Activated CD4-positive, alpha-beta T cell treated with anti-CD3 and anti-CD28 coated beads for 36 hours (primary cell): ENCODE measurements around the gene RPS21. TPM values are rescaled to one million over a fixed set of nuclear protein-coding genes. Genes with fewer than 3 reads are reported as not detected.
"Not testable (repeated sequence)": the region's sequence is repeated elsewhere in the genome, so short reads cannot be mapped to it uniquely, and the experiment has no call there.

Experiments
- ATAC-seq: fragments of 200-7000 bp; cut with Tn5 transposase; one replicate; pipeline ENCODE4 v1.10.0; 2021; ENCODE audit warnings: mild to moderate bottlenecking, moderate library complexity
- CTCF ChIA-PET: fragments of 350-600 bp; sonication (Branson Sonifier 250); formaldehyde crosslinking; loops from one replicate; lab custom pipeline; 2021; ENCODE audit warnings: antibody characterized with exemption; lab: Charles Lee
- POLR2A ChIA-PET: fragments of 350-600 bp; sonication (Branson Sonifier 250); formaldehyde crosslinking; loops from one replicate; lab custom pipeline; 2021; ENCODE audit warnings: antibody characterized with exemption, inconsistent platforms; lab: Charles Lee
- DNase-seq: peaks from one replicate; pipeline ENCODE4 v3.0.0-alpha.2; 2020
- H3K27ac Mint-ChIP-seq: one replicate; pipeline ENCODE4 v1.8.0; 2021; ENCODE audit warnings: mixed read lengths
- H3K27me3 Mint-ChIP-seq: one replicate; pipeline ENCODE4 v1.8.0; 2021; ENCODE audit warnings: mixed read lengths
- H3K36me3 Mint-ChIP-seq: one replicate; pipeline ENCODE4 v1.8.0; 2021; ENCODE audit warnings: low read depth, mixed read lengths
- H3K4me1 Mint-ChIP-seq: one replicate; pipeline ENCODE4 v1.8.0; 2021; ENCODE audit warnings: mixed read lengths
- H3K4me3 Mint-ChIP-seq: one replicate; pipeline ENCODE4 v1.8.0; 2021; ENCODE audit warnings: mild to moderate bottlenecking, moderate library complexity, mixed read lengths
- H3K9me3 Mint-ChIP-seq: one replicate; pipeline ENCODE4 v1.8.0; 2021; ENCODE audit warnings: low read depth, mixed read lengths
- intact Hi-C, 2 experiments: fragments of 100-400 bp; cut with DNase I in 1 of 2; cut with micrococcal nuclease in 1 of 2; formaldehyde crosslinking; loops; one replicate each; pipeline versions ENCODE4 v1.14.2 to v1.15.1; 2022 to 2024; cut with DNase I, micrococcal nuclease
- total RNA-seq, 2 experiments: library from RNA; stranded (reverse); gene quantifications; one replicate each; pipeline ENCODE4 v1.2.3, GENCODE V29; 2021

The RPS21 gene
- total RNA-seq, 2 experiments from 2014 or later: 1,051 to 2,439 TPM

- Mint-ChIP-seq H3K27ac (no peak overlapping the region), H3K9me3 (no peaks in the 10 kb centered on the region), H3K4me1 (peaks cover 3% of the 10 kb centered on the region), H3K27me3 (peaks cover 19% of the 10 kb centered on the region), H3K4me3 (no peak overlapping the region), H3K36me3 (no peaks in the 10 kb centered on the region)
- CTCF ChIA-PET: interaction anchor here (0.8 to 2.5 kb wide), 6 partner anchors 14 to 76 kb away, joined by 3 to 12 read pairs (median 4); partner anchors contain the start of gene RPS21
- DNase-seq (no peak), ATAC-seq (no peak)
- intact Hi-C loops: loop anchor here in 1 of 2 experiments (5.0 kb wide), 1 partner anchor 66 kb away; the partner anchor contains the start of gene ADRM1
- POLR2A ChIA-PET: no interaction called here
These were observed 18.4 kb upstream of the RPS21 start for GRCh38 chr20:62368392-62368975.

- peak; percentile 9 for ATAC-seq
- Mint-ChIP-seq H3K9me3 (no peaks in the 10 kb centered on the region), H3K4me3 (no peak overlapping the region), H3K4me1 (peaks cover 3% of the 10 kb centered on the region), H3K27ac (no peak overlapping the region), H3K36me3 (no peaks in the 10 kb centered on the region), H3K27me3 (peaks cover 19% of the 10 kb centered on the region)
- POLR2A ChIA-PET: interaction anchor here (0.6 kb wide), 1 partner anchor 22 kb away, joined by 3 read pairs; no protein-coding TSS in a partner anchor
- peak; percentile 37 for DNase-seq
- intact Hi-C loops: loop anchor here in 1 of 2 experiments (5.0 kb wide), 1 partner anchor 67 kb away; the partner anchor contains the start of gene ADRM1
- CTCF ChIA-PET: interaction anchor here (0.7 to 2.5 kb wide), 4 partner anchors 13 to 68 kb away, joined by 3 to 12 read pairs (median 4); partner anchors contain the start of gene RPS21
These were observed 17.7 kb upstream of the RPS21 start for GRCh38 chr20:62368976-62369814.

GRCh38 chr20:62369815-62370114 is 17.1 kb upstream of the RPS21 start:
- CTCF ChIA-PET: interaction anchor here (1.0 to 2.5 kb wide), 2 partner anchors 13 to 64 kb away, joined by 3 to 12 read pairs; no protein-coding TSS in a partner anchor
- intact Hi-C loops: loop anchor here in 1 of 2 experiments (5.0 kb wide), 1 partner anchor 67 kb away; the partner anchor contains the start of gene ADRM1
- POLR2A ChIA-PET: no interaction called here

GRCh38 chr20:62370115-62370806 is 16.6 kb upstream of the RPS21 start:
- DNase-seq (peak; percentile 76), ATAC-seq (peak; percentile 64)
- Mint-ChIP-seq H3K9me3 (no peaks in the 10 kb centered on the region), H3K4me1 (peaks cover 3% of the 10 kb centered on the region), H3K27me3 (peaks cover 12% of the 10 kb centered on the region), H3K27ac (no peak overlapping the region), H3K36me3 (no peaks in the 10 kb centered on the region), H3K4me3 (no peak overlapping the region)
- CTCF ChIA-PET: interaction anchor here (1.0 to 2.5 kb wide), 2 partner anchors 12 to 64 kb away, joined by 3 to 12 read pairs; no protein-coding TSS in a partner anchor
- intact Hi-C loops: no loop called here
- POLR2A ChIA-PET: no interaction called here

More at GRCh38 chr20:62369815-62370114, 17.1 kb upstream of the RPS21 start:
- DNase-seq (no peak), ATAC-seq (no peak)
- H3K27ac Mint-ChIP-seq: no peak overlapping the region
- H3K4me1 Mint-ChIP-seq: peaks cover 3% of the 10 kb centered on the region
- peaks cover 17% of the 10 kb centered on the region for H3K27me3 Mint-ChIP-seq
- H3K9me3 Mint-ChIP-seq: no peaks in the 10 kb centered on the region
- H3K4me3 Mint-ChIP-seq: no peak overlapping the region
- no peaks in the 10 kb centered on the region for H3K36me3 Mint-ChIP-seq

- intact Hi-C loops: no loop called here
- Mint-ChIP-seq H3K36me3 (no peaks in the 10 kb centered on the region), H3K4me1 (peaks cover 3% of the 10 kb centered on the region), H3K9me3 (no peaks in the 10 kb centered on the region), H3K27me3 (peaks cover 9% of the 10 kb centered on the region), H3K4me3 (no peak overlapping the region), H3K27ac (no peak overlapping the region)
- ChIA-PET POLR2A (no interaction called here), CTCF (interaction anchor here (0.7 to 1.0 kb wide), 2 partner anchors 11 to 65 kb away, joined by 3 to 4 read pairs; no protein-coding TSS in a partner anchor)
- DNase-seq (no peak), ATAC-seq (no peak)
These were observed 15.9 kb upstream of the RPS21 start for GRCh38 chr20:62370807-62371587.

GRCh38 chr20:62371588-62372041 is 15.3 kb upstream of the RPS21 start:
- ATAC-seq (no peak), DNase-seq (no peak)
- Mint-ChIP-seq H3K4me3 (no peak overlapping the region), H3K4me1 (peaks cover 3% of the 10 kb centered on the region), H3K27ac (no peak overlapping the region), H3K9me3 (no peaks in the 10 kb centered on the region), H3K27me3 (peaks cover 9% of the 10 kb centered on the region), H3K36me3 (no peaks in the 10 kb centered on the region)
- POLR2A ChIA-PET: no interaction called here
- intact Hi-C loops: no loop called here
- CTCF ChIA-PET: interaction anchor here (0.5 to 0.7 kb wide), 2 partner anchors 11 to 833 kb away, joined by 4 to 5 read pairs; no protein-coding TSS in a partner anchor

- H3K9me3 Mint-ChIP-seq: no peaks in the 10 kb centered on the region
- CTCF ChIA-PET: interaction anchor here (0.5 kb wide), 1 partner anchor 832 kb away, joined by 5 read pairs; no protein-coding TSS in a partner anchor
- H3K27me3 Mint-ChIP-seq: peaks cover 9% of the 10 kb centered on the region
- POLR2A ChIA-PET: no interaction called here
- DNase-seq (no peak), ATAC-seq (no peak)
- no peaks in the 10 kb centered on the region for H3K36me3 Mint-ChIP-seq
- H3K4me3 Mint-ChIP-seq: no peak overlapping the region
- intact Hi-C loops: no loop called here
- H3K4me1 Mint-ChIP-seq: peaks cover 3% of the 10 kb centered on the region
- H3K27ac Mint-ChIP-seq: no peak overlapping the region
These were observed 14.6 kb upstream of the RPS21 start for GRCh38 chr20:62372042-62372993.

GRCh38 chr20:62373631-62374179 is 13.2 kb upstream of the RPS21 start:
- H3K27ac Mint-ChIP-seq, H3K4me1 Mint-ChIP-seq, POLR2A ChIA-PET, H3K4me3 Mint-ChIP-seq, H3K9me3 Mint-ChIP-seq, DNase-seq, H3K27me3 Mint-ChIP-seq, H3K36me3 Mint-ChIP-seq, ATAC-seq, intact Hi-C loops: not testable (repeated sequence)
- CTCF ChIA-PET: interaction anchor here (1.2 kb wide), 1 partner anchor 9 kb away, joined by 5 read pairs; no protein-coding TSS in a partner anchor

- H3K4me1 Mint-ChIP-seq: peaks cover under 1% of the 10 kb centered on the region
- H3K27me3 Mint-ChIP-seq: peaks cover 2% of the 10 kb centered on the region
- DNase-seq (no peak), ATAC-seq (no peak)
- no peaks in the 10 kb centered on the region for H3K36me3 Mint-ChIP-seq
- intact Hi-C loops: no loop called here
- CTCF ChIA-PET: interaction anchor here (1.2 kb wide), 1 partner anchor 8 kb away, joined by 5 read pairs; no protein-coding TSS in a partner anchor
- H3K4me3 Mint-ChIP-seq: no peak overlapping the region
- POLR2A ChIA-PET: no interaction called here
- no peaks in the 10 kb centered on the region for H3K9me3 Mint-ChIP-seq
- H3K27ac Mint-ChIP-seq: no peak overlapping the region
These were observed 12.4 kb upstream of the RPS21 start for GRCh38 chr20:62374331-62375152.
